ELR (cell line): ENCODE measurements around the gene SYS1.

ENCODE experiments used
- DNase-seq: peaks from one replicate; pipeline ENCODE4 v3.0.0-alpha.2; 2015; ENCODE audit warnings: low read depth

SYS1 gene

DNA sequence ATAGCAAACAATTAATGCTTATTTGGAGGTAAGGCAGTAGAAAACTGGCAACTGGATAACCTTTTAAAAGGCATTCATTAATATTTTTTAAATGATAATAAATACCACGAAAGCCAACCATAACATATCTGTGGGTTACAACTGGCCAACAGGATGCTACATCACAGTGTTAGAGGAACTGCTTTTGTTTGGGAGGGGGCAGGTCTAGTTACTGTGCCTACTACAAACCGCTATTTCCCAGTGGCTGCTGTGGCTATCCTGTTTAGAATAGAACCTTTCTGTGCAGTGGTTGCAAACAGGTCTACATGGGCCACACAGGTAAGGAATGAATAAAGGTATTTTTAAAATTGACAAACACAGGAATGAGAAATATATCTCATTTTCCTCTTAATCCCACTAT is 54.0 kb downstream of the SYS1 start:
- DNase-seq = no peak
